GM12878 (cell line): ENCODE measurements around the gene SERPINE1. TPM values are rescaled to one million over a fixed set of nuclear protein-coding genes. Genes with fewer than 3 reads are reported as not detected.
A peak's percentile ranks its signal among the peaks of the same experiment; 100 is the strongest.
"Not testable (repeated sequence)": the region's sequence is repeated elsewhere in the genome, so short reads cannot be mapped to it uniquely, and the experiment has no call there.

Experiments used
- ATAC-seq: fragments of 200-7000 bp; cut with Tn5 transposase; 3 replicates; pipeline ENCODE4 v1.9.1; 2020; ENCODE audit warnings: mild to moderate bottlenecking, moderate library complexity
- BruUV-seq: library from RNA; stranded (reverse); fragments of 400-500 nt; replicated peaks from 2 replicates; lab custom pipeline; 2021; lab: Mats Ljungman, UMichigan
- CTCF ChIA-PET: fragments of 300-600 bp; sonication (Branson Sonifier 250); formaldehyde crosslinking; extraction: SDS; loops from one replicate; lab custom pipeline; 2021; ENCODE audit warnings: inconsistent platforms; lab: Yijun Ruan, JAX
- POLR2A ChIA-PET: fragments of 350-600 bp; formaldehyde crosslinking; extraction: SDS; loops from one replicate; lab custom pipeline; 2021; ENCODE audit warnings: inconsistent platforms; lab: Charles Lee
- RAD21 ChIA-PET: fragments of 300-600 bp; sonication (Branson Sonifier 250); formaldehyde crosslinking; loops from one replicate; lab custom pipeline; 2023; ENCODE audit warnings: antibody characterized with exemption; ENCODE audit not compliant: unreplicated experiment; lab: Charles Lee
- SMC1A ChIA-PET: fragments of 300-600 bp; sonication (Branson Sonifier 250); formaldehyde crosslinking; loops from one replicate; lab custom pipeline; 2023; ENCODE audit not compliant: unreplicated experiment, uncharacterized antibody; lab: Charles Lee
- DNase-seq: peaks from one replicate; pipeline ENCODE4 v3.0.0-alpha.2; 2011; ENCODE audit warnings: low read depth, low spot score
- FAIRE-seq: peaks from 3 replicates; lab custom pipeline; 2011; peaks lifted over from hg19 to GRCh38; lab: Jason Lieb, UNC
- H2AFZ ChIP-seq: 2 replicates; pipeline ENCODE4 v1.6.0; 2011; ENCODE audit warnings: low read depth, low read length, control low read depth; ENCODE audit not compliant: control insufficient read depth
- H3K27ac ChIP-seq: 2 replicates; pipeline ENCODE4 v1.5.1; 2011; ENCODE audit warnings: control low read depth; ENCODE audit not compliant: control insufficient read depth, insufficient read depth
- H3K27me3 ChIP-seq, 2 experiments: replicated peaks in 1 of 2; 2 replicates each; pipeline versions ENCODE4 v1.6.0 to v1.6.1; 2011; ENCODE audit warnings: low read length in 1 of 2; ENCODE audit not compliant: control insufficient read depth in 2 of 2, insufficient read depth in 2 of 2
- H3K36me3 ChIP-seq, 2 experiments: 2 replicates each; pipeline ENCODE4 v1.5.1; 2011; ENCODE audit warnings: low read length in 1 of 2; ENCODE audit not compliant: control insufficient read depth in 2 of 2, insufficient read depth in 2 of 2
- H3K4me1 ChIP-seq: 2 replicates; pipeline ENCODE4 v1.6.1; 2011; ENCODE audit warnings: mild to moderate bottlenecking, low read length, moderate library complexity, mixed read lengths; ENCODE audit not compliant: control insufficient read depth, insufficient read depth
- H3K4me2 ChIP-seq: 2 replicates; pipeline ENCODE4 v1.6.0; 2011; ENCODE audit warnings: control low read depth; ENCODE audit not compliant: control insufficient read depth, insufficient read depth
- H3K4me3 ChIP-seq: fragments of 200-600 bp; sonication (generic); 2 replicates; pipeline ENCODE4 v1.5.1; 2016
- H3K79me2 ChIP-seq: 2 replicates; pipeline ENCODE4 v1.6.0; 2011; ENCODE audit warnings: low read length; ENCODE audit not compliant: control insufficient read depth, insufficient read depth
- H3K9ac ChIP-seq: 2 replicates; pipeline ENCODE4 v1.8.0; 2011; ENCODE audit warnings: low read length, control low read depth, mixed read lengths; ENCODE audit not compliant: control insufficient read depth, insufficient read depth
- H3K9me3 ChIP-seq: replicated peaks from 3 replicates; pipeline ENCODE4 v1.5.1; 2011; ENCODE audit warnings: mild to moderate bottlenecking, low read length; ENCODE audit not compliant: control insufficient read depth, insufficient read depth
- H4K20me1 ChIP-seq: 2 replicates; pipeline ENCODE4 v1.6.0; 2011; ENCODE audit not compliant: control insufficient read depth, insufficient read depth
- CBX5 ChIP-seq: sonication (generic); IDR thresholded peaks from 2 replicates; pipeline ENCODE4 v1.6.1; 2016; ENCODE audit warnings: low read depth, moderate library complexity, mild to moderate bottlenecking, inconsistent platforms
- CHD1 ChIP-seq: IDR thresholded peaks from 2 replicates; pipeline ENCODE4 v1.6.1; 2012; ENCODE audit warnings: low read depth, low read length, improper control_type of control experiment
- DPF2 ChIP-seq: fragments of 450-650 bp; IDR thresholded peaks from 2 replicates; pipeline ENCODE4 v1.6.1; 2017; ENCODE audit warnings: mild to moderate bottlenecking
- HDGF ChIP-seq: fragments of 450-650 bp; IDR thresholded peaks from 2 replicates; pipeline ENCODE4 v1.6.1; 2016; ENCODE audit warnings: antibody characterized with exemption
- HSF1 ChIP-seq: fragments of 150-350 bp; IDR thresholded peaks from 2 replicates; pipeline ENCODE4 v1.6.1; 2014; ENCODE audit warnings: mild to moderate bottlenecking, low read depth, low read length
- NFYB ChIP-seq: IDR thresholded peaks from 2 replicates; pipeline ENCODE4 v1.6.1; 2011; ENCODE audit warnings: low read depth, mild to moderate bottlenecking, low read length, improper control_type of control experiment, moderate library complexity; ENCODE audit not compliant: insufficient read depth
- POLR2AphosphoS5 ChIP-seq: IDR thresholded peaks from 2 replicates; pipeline ENCODE4 v1.6.1; 2011; ENCODE audit warnings: mild to moderate bottlenecking, low read length, inconsistent platforms
- TAF1 ChIP-seq: IDR thresholded peaks from 2 replicates; pipeline ENCODE4 v1.6.1; 2011; ENCODE audit warnings: mild to moderate bottlenecking, low read depth, low read length, borderline replicate concordance
- TBL1XR1 ChIP-seq: IDR thresholded peaks from 2 replicates; pipeline ENCODE4 v1.6.1; 2012; ENCODE audit warnings: low read depth, low read length, improper control_type of control experiment
- TCF3 ChIP-seq: IDR thresholded peaks from 2 replicates; pipeline ENCODE4 v1.6.1; 2012; ENCODE audit warnings: low read depth, mild to moderate bottlenecking, low read length, borderline replicate concordance; ENCODE audit not compliant: insufficient read depth
- ZBTB33 ChIP-seq: fragments of 450-650 bp; IDR thresholded peaks from 2 replicates; pipeline ENCODE4 v1.6.1; 2017; ENCODE audit warnings: mild to moderate bottlenecking
- WGBS: methylation state at CpG from one replicate; pipeline ENCODE4 v1.1.6; 2016; ENCODE audit warnings: low lambda C conversion rate; ENCODE audit not compliant: insufficient replicate concordance, insufficient coverage; ENCODE audit errors: missing lambda C conversion rate; 5-methylcytosine and 5-hydroxymethylcytosine counted together
- in situ Hi-C: fragments of 300-500 bp; cut with MboI; formaldehyde crosslinking; loops from 9 replicates; pipeline ENCODE4 v1.14.3; 2018; ENCODE audit warnings: mixed read lengths
- intact Hi-C: fragments of 100-400 bp; cut with micrococcal nuclease; formaldehyde crosslinking; loops from one replicate; pipeline ENCODE4 v1.14.2; 2022; ENCODE audit not compliant: unreplicated experiment
- polyA plus RNA-seq, 11 experiments: library from polyadenylated mRNA; depleted of rRNA in 4 of 11; unstranded in 6 of 11; stranded (reverse) in 5 of 11; fragments of >200 nt; fragmentation: Nextera tagmentation in 4 of 11; fragmentation: Illumina TruSeq in 1 of 11; extraction: Ambion mirVana in 4 of 11; extraction: Trizol in 1 of 11; gene quantifications; 1 replicate in 1 of 11; 2 replicates in 10 of 11; pipeline versions ENCODE4 v1.2.1 to v1.2.3, GENCODE V29; 2011 to 2016; ENCODE audit warnings: inconsistent platforms in 2 of 11, missing spikeins in 2 of 11, low read depth in 1 of 11
- total RNA-seq, 4 experiments: library from RNA; depleted of rRNA in 3 of 4; stranded (reverse); fragments of >200 nt in 3 of 4; fragmentation: Illumina TruSeq in 1 of 4; extraction: Trizol in 1 of 4; gene quantifications; 2 replicates each; pipeline versions ENCODE4 v1.2.1 to v1.2.3, GENCODE V29; 2013 to 2021

Gene SERPINE1
- total and polyA plus RNA-seq, 10 of the 15 experiments (the other 5 are each of a cell fraction or from before 2014, with no cell fraction given) = 0.20 to 2.4 (median 0.44) TPM

GRCh38 chr7:101088858-101089529 is 37.9 kb upstream of the SERPINE1 start (continued):
- peak; percentile 76 for TF ChIP-seq ZBTB33
- TF ChIP-seq POLR2AphosphoS5 = 0 out of 2 replicates have a peak, but pooled peaks have one; percentile 26
- TF ChIP-seq DPF2 = no peak
- TF ChIP-seq NFYB = no peak
- no peak for TF ChIP-seq TAF1

GRCh38 chr7:101089876-101090275 is 37.0 kb upstream of the SERPINE1 start:
- Histone ChIP-seq H3K27me3 (no peaks in the 10 kb centered on the region), H2AFZ (no peak overlapping the region), H3K79me2 (peaks cover 36% of the 10 kb centered on the region), H3K4me3 (no peak overlapping the region), H4K20me1 (0 out of 2 replicates have a peak, but pooled peaks cover 3% of the 10 kb centered on the region), H3K27ac (no peak overlapping the region), H3K4me2 (peak overlapping the region; percentile 63; the same call in 1 of the 2 replicates), H3K36me3 (peaks cover 7 to 11% of the 10 kb centered on the region in 2 experiments; a peak in 3 of 4 replicates), H3K9me3 (no peaks in the 10 kb centered on the region), H3K4me1 (peaks cover 10% of the 10 kb centered on the region), H3K9ac (no peak overlapping the region)
- in situ Hi-C loops (no loop called here), intact Hi-C loops (loop anchor here (5.0 kb wide), 2 partner anchors 32 to 47 kb away; no protein-coding TSS in a partner anchor)
- ChIA-PET RAD21 (no interaction called here), SMC1A (interaction anchor here (0.7 kb wide), 1 partner anchor 135 kb away, joined by 3 read pairs; no protein-coding TSS in a partner anchor), POLR2A (interaction anchor here (0.6 kb wide), 1 partner anchor 503 kb away, joined by 6 read pairs; no protein-coding TSS in a partner anchor), CTCF (interaction anchor here (1.2 to 1.6 kb wide), 2 partner anchors 12 to 48 kb away, joined by 4 to 7 read pairs; no protein-coding TSS in a partner anchor)
- BruUV-seq = TSS peak; percentile 46
- 86% methylated on average over 9 of the region's 9 CpGs for WGBS
- DNase-seq = no peak
- no peak for FAIRE-seq
- TF ChIP-seq CHD1 (no peak), CBX5 (no peak), HDGF (no peak), TCF3 (no peak), TBL1XR1 (no peak), HSF1 (no peak)
- no peak for ATAC-seq

- SMC1A ChIA-PET, H3K9me3 ChIP-seq, ATAC-seq, H2AFZ ChIP-seq, H3K4me2 ChIP-seq, POLR2A ChIA-PET, in situ Hi-C loops, RAD21 ChIA-PET, BruUV-seq, H3K9ac ChIP-seq, H4K20me1 ChIP-seq, DNase-seq, H3K27me3 ChIP-seq, CTCF ChIA-PET, H3K4me1 ChIP-seq, FAIRE-seq, H3K27ac ChIP-seq, intact Hi-C loops, H3K4me3 ChIP-seq: not testable (repeated sequence)
- peaks cover under 1 to 11% of the 10 kb centered on the region in 2 experiments; a peak in 3 of 4 replicates for H3K36me3 ChIP-seq
- 93% methylated on average over 16 of the region's 53 CpGs for WGBS
- peaks cover 14% of the 10 kb centered on the region for H3K79me2 ChIP-seq
Observed at GRCh38 chr7:101092266-101092905, 34.5 kb upstream of the SERPINE1 start.
